GM18502 (cell line): Measurements from ENCODE around the gene RAB20.
"Not testable (repeated sequence)": the region's sequence is repeated elsewhere in the genome, so short reads cannot be mapped to it uniquely, and the experiment has no call there.

Experiments used
- ATAC-seq: cut with Tn5 transposase; IDR thresholded peaks from one replicate; pipeline ENCODE4 v1.9.1; 2021; ENCODE audit warnings: mild to moderate bottlenecking; ENCODE audit not compliant: unreplicated experiment, poor library complexity

Gene RAB20, protein sequence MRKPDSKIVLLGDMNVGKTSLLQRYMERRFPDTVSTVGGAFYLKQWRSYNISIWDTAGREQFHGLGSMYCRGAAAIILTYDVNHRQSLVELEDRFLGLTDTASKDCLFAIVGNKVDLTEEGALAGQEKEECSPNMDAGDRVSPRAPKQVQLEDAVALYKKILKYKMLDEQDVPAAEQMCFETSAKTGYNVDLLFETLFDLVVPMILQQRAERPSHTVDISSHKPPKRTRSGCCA

DNA sequence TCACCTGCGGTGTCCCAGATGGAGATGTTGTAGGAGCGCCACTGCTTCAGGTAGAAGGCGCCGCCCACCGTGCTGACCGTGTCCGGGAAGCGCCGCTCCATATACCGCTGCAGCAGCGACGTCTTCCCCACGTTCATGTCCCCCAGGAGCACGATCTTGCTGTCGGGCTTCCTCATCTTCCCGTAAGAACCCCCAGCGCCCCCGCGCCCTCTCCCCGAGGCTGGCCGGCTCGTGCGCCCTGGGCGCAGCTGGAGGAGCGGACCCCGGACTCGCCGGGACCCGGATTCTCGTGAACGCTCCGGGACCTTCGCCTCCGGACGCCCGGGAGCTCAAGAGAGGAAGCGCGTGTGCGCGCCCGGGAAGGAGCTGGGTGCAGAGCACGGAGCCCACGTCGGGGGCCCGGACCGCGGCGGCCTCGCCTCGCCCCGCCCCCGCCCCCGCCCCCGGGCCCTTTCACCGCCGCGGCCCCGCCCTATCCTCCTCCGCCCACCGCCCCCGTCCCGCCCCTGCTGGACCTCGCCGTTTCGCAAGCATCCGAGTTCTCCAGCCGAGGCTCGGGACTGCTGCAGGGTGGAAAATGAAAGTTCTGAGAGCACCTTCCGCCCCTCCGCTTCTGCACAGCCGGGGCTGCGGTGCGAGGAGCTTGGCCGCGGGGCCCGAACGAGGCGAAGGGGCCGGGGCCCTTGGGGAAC lies at the start of gene RAB20:
TSS of gene RAB20 (minus strand) at position 379 of the 692 bp plus-strand sequence. CDS start at position 176, 203 bp downstream.
- ATAC-seq: peak; percentile 78

DNA sequence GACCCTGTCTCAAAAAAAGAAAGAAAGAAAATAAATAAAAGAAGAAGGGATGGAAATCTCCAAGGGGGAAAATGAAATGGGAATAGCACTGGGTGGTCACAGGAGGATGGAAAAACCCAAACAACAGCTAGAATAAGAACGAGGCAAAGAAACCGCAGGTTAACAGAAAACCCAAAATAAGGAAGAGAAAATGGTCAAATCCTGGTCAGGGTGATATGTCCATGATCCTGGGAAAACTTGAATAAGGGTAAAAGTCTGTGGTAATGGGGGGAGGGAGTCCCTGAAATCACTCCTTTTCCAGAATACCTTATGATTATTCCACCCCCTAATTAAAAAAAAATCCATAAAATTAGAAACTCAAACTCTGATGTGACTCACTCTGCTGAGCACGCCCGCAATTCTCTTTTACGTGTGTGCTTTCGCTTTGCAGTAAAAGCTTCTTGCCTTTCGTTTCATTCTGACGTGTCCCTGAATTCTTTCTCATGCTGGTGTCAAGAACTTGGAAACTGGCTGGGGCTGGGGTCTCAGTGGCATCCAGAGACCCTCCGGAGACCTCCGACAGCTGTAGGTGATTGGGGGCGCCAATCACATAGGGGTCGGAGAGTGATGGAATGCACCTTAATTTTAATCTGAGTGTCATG lies 49.6 kb upstream of the RAB20 start:
- peak; percentile 62 for ATAC-seq

DNA sequence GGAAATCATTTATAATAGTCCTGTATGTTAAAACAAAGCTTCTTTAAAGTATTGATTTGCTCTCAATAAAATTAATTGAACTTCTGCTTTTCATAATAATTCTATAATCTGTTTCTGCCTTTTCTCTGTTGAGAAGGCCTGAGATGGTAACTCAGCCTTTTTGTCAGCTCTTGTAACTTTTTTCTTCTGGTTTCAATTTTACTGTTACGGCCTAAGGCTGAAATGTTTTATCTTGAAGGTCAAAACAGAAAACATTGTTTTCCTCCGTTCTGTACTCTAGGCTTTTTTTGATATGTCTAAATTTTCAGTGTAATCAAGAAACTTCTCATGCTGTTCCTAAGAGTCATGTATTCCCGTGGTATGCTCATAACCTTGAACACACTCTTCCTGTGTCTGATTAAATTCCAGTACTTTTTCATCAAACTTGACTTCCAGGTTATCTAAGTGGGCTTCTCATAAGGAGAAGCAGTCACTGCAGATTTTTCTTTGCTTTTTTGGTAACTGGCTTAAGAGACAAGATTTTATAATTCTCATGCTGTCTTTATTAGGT lies 46.2 kb upstream of the RAB20 start:
- no peak for ATAC-seq

DNA sequence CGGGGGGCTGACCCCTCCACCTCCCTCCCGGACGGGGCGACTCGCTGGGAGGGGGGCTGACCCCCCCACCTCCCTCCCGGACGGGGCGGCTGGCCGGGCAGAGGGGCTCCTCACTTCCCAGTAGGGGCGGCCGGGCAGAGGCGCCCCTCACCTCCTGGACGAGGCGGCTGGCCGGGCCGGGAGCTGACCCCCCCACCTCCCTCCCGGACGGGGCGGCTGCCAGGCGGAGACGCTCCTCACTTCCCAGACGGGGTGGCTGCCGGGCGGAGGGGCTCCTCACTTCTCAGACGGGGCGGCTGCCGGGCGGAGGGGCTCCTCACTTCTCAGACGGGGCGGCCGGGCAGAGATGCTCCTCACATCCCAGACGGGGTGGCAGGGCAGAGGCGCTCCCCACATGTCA lies 44.8 kb upstream of the RAB20 start:
- not testable (repeated sequence) for ATAC-seq

DNA sequence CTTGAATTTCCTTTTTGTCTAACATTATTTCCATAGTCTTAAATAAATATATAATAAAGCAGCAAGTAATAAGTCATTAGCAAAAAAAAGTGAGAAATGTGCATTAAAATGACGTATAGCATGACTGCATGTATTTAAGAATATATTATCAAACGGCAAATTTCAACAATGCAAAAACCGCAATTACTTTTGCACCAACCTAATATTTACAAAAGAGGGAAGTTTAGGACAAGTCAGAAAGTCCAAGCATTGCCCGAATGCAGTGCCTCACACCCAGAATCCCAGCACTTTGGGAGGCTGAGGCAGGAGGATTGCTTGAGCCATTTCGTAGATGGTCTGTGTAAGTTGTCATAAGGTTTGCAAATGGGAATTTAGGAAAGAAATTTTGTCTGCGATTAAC lies 43.6 kb upstream of the RAB20 start:
- no peak for ATAC-seq

DNA sequence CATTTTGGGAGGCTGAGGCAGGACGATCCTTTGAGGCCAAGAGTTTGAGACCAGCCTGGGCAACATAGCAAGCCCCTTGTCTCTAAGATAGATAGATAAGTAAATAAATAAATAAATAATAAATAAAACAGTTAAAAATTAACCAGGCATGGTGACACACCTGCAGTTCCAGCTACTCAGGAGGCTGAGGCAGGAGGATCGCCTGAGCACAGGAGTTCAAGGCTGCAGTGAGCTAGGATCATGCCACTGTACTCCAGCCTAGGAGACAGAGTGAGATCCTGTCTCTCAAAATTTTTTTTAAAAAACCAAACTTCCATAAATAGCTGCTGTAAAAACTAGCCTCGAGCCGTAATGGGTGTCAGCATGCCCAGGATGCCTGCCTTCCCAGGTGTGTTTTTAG lies 39.5 kb upstream of the RAB20 start:
- ATAC-seq: no peak

DNA sequence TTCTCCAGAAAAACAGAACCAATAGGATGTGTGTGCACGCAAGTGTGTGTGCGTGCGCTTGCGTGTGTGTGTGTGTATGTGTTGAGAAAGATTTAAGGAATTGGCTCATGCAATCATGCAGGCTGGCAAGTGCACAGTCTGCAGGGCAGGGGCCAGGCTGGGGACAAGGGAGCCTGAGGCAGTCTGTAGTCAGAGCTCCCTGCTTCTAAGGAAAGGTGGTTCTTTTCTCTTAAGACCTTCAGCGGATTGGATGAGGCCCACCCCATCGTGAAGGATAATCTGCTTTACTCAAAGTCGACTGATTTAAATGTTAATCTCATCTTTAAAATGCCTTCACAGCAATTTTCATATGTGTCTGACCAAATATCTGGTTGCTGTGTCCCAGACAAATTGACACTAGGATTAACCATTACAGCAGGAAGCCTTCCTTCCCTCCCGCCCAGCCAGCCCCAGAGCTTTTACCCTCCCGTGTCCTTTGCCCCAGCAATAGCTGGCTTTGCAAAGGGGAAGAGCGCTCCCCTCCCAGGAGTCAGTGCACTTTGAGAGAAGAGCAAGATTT lies 38.8 kb upstream of the RAB20 start:
- no peak for ATAC-seq

DNA sequence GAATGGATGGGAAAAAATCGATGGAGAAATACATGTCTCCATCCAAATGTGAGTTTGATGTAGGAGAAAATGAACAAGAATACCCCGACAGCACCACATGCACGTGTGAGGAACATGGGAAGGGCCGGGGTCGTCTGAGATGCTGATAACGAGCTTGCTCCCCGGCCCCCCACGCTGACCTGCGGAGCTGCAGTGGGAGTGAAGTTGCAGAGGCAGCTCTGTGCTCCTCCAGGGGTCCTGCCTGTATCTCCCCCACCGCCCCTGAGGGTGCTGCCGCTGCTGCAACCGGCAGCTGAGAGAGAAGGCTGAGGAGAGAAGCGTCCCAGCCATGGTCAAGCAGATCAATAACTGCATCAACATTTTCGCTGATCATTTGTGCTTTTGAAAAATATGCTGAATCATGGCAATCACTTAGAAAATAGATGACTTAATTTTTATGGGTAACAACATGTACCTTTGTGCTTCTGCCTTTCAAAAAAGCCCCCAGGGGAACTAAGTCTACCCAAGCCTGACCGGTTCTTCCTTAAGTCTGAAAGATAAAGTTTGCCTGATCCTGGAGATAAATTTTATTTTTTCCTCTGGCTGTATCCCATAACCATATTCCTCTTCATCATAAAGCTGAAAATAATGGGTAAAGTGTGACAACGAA lies 35.6 kb upstream of the RAB20 start:
- no peak for ATAC-seq

DNA sequence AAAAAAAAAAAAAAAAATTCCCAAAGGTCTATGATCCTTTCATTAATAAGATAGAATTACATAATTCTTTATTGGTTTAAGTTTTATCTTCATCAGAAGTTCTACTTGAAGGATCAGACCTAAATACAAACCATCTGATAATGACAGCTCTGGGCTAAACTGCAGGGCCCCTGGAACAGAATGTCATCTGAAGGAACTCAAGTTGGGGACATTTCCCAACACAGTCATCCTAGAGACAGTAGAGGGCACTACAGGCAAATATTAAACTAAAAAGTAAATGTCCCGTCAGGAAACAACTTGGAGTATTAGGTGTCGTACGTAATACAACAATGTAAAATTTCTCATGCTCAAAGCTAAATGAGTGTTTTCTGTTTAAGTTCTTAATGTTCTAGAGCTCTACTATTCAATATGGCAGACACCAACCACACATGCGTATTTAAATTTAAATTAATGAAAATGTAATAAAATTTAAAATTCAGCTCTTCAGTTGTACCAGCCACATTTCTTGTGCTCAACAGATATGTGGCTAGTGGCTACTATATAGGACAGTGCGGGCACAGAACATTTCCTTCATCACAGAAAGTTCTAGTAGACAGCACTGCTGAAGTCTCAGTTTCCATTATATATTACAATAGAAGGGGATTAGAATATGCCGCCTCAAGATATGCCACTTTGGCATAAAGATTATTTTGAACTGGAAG lies 32.1 kb upstream of the RAB20 start:
- ATAC-seq: peak; percentile 82

DNA sequence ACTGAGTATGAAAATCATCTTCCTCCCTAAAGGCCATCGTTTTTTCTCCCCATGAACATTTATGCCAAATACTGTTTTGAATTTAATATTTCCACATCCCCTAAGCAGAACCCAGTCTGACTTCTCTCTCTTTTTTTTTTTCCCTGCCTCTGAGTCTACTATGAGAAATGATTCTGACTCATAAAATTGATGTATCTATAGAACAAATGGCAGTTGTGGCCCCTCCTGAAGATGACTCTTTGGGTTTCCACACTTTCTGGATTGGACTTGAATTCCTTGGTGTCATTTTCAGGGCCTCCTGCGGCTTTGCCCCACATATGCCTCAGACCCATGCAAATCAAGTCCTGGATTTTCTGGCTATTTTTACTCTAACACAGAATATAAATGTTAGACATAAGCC lies 31.1 kb upstream of the RAB20 start:
- ATAC-seq: no peak

DNA sequence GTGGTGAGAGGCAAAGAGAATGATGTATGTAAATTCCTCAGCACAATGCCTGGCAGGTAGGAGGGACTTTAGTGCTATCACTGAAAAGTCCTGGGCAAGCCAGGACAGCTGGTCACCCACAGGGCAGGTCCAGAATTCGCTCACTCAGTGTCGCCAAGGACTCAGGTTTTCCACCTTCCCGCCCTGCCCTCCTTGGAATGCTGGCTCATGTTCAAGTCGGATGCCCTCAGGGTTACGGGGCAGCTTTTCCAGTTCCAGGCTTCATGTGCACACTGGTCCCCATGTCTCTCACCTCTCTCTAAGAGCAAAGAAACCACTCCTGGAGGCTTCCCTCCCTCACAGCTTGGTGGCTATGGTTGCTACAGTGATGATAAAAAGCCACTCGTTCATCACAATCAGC lies 29.1 kb upstream of the RAB20 start:
- no peak for ATAC-seq

DNA sequence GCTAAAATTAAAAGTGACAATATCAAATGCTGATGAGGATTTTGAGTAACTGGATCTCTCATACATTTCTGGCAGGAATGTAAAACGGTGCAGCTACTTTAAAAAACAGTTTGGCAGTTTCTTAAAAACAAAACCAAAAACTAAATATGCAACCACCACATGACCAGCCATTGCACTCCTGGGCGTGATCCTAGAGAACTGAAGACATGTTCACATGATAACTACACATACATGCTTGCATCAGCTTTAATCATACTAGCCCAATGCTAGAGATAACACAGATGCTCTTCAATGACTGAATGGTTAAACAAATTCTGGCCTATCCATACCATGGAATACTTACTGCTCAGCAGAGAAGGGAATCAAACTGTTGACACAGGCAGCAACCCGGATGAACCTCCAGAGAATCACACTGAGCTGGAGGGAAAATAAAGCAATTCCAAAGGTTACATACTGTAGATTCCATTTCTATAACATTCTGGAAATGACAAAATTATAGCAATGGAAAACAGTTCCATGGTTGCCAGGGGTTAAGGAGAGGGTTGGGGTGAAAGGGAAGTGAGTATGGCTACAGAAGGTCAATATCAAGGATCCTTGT lies 28.4 kb upstream of the RAB20 start:
- ATAC-seq: no peak

DNA sequence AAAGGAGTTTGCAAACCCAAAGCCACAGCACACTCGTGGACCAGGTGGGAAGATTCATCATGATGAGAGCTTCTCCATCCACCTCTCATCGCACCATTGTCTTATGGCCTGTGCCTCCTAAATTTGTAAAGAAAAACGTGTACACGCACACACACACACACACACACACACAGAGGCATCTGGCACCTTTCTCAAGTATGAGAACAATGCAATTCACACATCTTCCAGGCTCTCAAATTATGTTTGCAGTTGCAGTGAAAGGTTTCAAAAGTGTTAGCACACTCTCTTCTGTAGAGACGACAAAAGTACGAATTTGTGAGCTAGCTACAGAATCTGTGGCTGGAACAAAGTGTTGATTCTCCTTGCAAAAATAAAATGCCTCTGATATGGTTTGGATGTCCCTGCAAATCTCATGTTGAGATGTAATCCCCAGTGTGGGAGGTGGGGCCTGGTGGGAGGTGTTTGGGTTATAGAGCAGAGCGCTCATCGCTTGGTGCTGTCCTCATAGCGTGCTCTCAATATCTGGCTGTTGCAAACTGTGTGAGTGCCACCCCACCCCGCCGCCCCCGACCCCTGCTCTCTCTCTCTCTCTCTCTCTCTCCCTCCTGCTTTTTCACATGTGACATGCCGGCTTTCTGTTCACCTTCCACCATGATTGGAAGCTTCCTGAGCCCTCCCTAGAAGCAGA lies 21.8 kb upstream of the RAB20 start:
- no peak for ATAC-seq

DNA sequence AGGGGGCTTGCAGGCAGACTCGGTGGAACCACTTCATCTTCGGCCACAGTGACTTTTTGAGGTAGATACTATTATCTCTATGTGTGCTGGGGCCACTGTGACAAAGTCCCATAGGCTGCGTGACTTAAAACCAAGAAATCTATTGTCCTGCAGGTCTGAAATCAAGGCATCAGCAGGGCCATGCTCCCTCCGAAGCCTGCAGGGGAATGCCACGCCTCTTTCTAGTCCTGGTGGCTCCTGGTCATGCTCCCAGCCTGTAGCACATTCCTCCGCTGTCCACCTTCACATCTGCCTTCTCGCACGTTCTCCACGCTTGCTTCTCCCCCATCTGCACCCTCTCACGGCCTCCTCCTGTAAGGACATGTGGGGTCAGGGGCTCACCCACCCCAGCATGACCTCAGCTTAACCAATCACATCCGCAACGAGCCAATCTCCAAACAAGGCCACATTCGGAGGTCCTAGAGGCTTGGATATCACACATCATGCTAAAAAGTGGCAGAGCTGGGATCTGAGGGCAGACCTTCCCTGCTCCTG lies 21.0 kb upstream of the RAB20 start:
- ATAC-seq: no peak

DNA sequence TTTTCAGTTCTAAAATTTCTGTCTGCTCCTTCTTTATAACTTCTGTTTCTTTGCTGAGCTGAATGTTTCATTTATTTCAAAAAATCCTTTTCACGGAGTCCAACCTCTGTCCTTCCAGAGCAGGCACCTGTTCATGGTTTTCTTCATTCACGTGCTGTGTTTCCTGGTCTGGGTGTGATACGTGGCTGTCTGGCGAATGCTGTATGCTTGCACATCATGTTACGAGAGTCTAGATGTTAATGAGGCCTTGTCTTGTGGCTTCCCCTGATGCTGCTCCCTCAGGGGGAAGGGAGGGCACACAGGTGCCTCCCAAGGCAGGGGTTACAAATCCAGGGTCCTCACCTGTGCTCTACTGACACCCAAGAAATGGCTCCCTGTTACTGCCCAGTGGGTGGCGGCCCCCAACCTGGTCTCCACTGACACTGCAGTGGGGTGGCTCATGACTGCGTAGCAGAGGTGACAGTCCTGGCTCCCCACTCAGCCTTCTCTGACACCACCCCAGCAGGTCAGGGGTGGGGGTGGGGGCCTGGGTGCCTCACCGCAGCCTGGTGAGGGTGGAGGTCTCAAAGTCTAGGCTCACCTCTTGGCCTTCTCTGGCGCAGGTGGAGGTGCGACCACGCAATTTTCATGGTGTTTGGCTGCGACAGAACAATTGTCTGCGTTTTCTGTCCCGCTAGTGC lies 20.1 kb upstream of the RAB20 start:
- ATAC-seq: no peak

DNA sequence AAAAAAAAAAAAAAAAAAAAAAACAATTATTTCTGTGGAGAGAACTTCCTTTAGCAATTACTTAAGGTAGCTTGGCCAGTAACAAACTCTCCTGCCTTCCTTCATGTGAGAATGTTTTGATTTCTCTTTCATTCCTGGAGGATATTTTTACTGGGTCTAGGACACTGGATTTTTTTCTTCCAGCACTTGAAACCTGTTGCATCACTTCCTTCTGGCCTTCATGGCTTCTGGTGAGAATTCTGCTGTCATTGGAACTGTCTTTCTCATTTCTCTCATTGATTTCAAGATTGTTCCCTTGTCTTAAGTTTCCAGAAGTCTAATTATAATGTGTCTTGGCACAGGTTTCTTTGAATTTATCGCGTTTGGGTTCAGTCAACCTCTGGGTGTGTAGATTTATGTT lies 19.3 kb upstream of the RAB20 start:
- no peak for ATAC-seq

DNA sequence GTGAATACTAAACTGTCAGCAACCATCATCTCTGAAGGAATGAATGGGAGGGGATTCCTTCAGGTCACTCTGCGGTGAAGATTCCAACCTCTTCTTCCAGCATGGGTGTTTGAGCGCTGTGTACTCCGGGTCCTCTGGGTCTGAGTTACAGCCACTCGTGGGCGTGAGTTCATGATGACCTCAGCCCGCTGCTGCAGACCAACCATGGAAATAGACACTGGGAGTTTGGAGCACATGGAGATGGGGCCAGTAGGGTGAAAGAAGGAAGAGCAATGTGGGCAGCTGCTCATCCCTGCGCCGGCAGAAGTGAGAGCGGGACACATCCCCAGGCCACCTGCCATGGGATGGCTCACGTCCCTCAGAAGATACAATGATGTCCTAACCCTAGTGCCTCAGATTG lies 16.8 kb upstream of the RAB20 start:
- no peak for ATAC-seq

DNA sequence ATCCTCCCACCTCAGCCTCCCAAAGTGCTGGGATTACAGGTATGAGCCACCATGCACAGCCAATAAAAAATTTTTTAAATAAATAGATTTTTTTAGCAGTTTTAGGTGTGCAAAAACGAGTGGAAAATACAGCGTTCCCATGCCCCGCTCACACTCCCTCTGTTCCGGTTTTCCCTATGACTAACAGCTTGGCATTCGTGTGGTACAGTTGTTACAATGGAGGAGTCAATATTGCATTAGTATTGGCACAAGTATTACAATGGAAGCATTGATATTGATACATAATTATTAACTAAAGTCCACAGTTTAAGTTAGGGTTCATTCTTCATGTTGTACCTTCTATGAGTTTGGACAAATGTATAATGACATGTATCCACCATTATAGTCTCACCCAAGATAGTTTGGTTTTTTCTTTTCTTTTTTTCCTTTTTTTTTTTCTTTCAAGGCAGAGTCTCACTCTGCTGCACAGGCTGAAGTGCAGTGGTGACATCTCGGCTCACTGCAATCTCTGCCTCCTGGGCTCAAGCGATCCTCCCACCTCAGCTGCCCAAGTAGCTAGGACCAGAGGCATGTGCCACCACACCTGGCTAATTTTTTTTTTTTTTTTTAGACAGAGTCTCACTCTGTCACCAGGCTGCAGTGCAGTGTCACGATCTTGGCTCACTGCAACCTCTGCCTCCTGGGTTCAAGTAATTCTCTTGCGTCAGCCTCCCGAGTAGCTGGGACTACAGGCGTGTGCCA lies 15.4 kb upstream of the RAB20 start:
- ATAC-seq: no peak
